Right lobe of liver (tissue), 4 donors: Measurements from ENCODE around the gene PLPPR5.

Experiments
- POLR2A ChIP-seq: fragments of 450-650 bp; IDR thresholded peaks from one replicate; pipeline ENCODE4 v1.6.1; 2017; ENCODE audit warnings: antibody characterized with exemption, mild to moderate bottlenecking
- TF ChIP-seq, protein P1 (sequence below), 4 donors: fragments of 200-600 bp in 3 of 4; fragments of 450-650 bp in 1 of 4; IDR thresholded peaks; one replicate each; pipeline versions ENCODE4 v1.5.1 to v1.8.0; 2016 to 2022; ENCODE audit warnings: antibody characterized with exemption in 4 of 4, mild to moderate bottlenecking in 2 of 4
- donor health status: DM: no; HTN: no; CAD: no.
- donor health status: DM: no; HTN: no; CAD: no.
- donor health status: DM: no; HTN: yes; CAD: no.

DNA sequence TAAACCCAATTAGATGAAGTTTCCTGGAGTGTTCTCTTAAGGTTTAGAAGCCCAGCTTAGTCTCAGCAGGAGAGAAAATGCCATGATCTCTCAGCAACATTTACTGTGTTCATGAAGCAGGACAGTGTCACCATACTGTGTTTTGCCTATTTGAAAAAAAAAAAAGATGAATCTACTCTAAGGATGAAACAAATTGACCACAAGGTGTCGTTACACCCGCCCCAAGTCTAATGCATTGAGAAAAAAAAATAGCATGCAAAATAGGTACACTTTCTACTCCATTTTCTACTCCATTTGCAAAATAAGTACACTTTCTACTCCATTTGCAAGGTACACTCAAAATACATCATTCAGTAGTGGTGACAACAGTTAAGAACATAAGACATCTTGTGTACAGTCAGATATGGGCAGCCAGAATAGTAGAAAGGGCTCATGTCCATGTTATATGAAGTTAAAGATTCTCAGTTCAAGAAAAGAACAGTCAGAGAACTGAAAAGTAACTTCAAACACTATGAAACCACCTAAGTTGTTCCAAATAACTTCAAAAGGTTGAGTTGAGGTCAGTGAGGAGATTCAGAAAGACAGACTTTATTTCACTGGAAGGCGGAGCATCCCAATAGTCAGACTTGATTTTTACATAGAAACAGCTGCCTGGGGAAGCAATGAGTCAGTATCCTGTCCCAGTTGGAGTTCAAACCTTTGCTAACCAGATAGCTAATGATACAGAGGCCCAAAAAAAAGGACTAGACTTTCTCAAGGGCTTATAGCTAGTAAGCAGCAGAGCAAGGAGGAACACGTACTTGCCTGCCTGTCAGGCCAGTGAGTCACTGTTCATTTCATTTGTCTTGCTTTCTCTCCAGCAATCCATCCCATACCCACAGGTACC lies 13.3 kb downstream of the PLPPR5 start:
- TF ChIP-seq, protein P1, sequence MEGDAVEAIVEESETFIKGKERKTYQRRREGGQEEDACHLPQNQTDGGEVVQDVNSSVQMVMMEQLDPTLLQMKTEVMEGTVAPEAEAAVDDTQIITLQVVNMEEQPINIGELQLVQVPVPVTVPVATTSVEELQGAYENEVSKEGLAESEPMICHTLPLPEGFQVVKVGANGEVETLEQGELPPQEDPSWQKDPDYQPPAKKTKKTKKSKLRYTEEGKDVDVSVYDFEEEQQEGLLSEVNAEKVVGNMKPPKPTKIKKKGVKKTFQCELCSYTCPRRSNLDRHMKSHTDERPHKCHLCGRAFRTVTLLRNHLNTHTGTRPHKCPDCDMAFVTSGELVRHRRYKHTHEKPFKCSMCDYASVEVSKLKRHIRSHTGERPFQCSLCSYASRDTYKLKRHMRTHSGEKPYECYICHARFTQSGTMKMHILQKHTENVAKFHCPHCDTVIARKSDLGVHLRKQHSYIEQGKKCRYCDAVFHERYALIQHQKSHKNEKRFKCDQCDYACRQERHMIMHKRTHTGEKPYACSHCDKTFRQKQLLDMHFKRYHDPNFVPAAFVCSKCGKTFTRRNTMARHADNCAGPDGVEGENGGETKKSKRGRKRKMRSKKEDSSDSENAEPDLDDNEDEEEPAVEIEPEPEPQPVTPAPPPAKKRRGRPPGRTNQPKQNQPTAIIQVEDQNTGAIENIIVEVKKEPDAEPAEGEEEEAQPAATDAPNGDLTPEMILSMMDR (IDR thresholded peaks at IDR 0.05) = peak in 2 of 4 donors; percentile 10 to 12
- no peak for TF ChIP-seq POLR2A
